Ishikawa (cell line): ENCODE results near the gene AKAP3.

Source experiments
- EGR1 ChIP-seq: IDR thresholded peaks from 2 replicates; pipeline ENCODE4 v1.6.1; 2012
- FOXM1 ChIP-seq: IDR thresholded peaks from 2 replicates; pipeline ENCODE4 v1.6.1; 2012; ENCODE audit warnings: low read depth, borderline replicate concordance
- RAD21 ChIP-seq: IDR thresholded peaks from 2 replicates; pipeline ENCODE4 v1.6.1; 2012; ENCODE audit warnings: low read depth
- TAF1 ChIP-seq: IDR thresholded peaks from 2 replicates; pipeline ENCODE4 v1.6.1; 2012; ENCODE audit warnings: low read depth, mild to moderate bottlenecking
- YY1 ChIP-seq: IDR thresholded peaks from 2 replicates; pipeline ENCODE4 v1.6.1; 2012; ENCODE audit warnings: low read depth
- TF ChIP-seq, protein P1 (sequence below): IDR thresholded peaks from 2 replicates; pipeline ENCODE4 v1.6.1; 2012

- TF ChIP-seq, protein P1, sequence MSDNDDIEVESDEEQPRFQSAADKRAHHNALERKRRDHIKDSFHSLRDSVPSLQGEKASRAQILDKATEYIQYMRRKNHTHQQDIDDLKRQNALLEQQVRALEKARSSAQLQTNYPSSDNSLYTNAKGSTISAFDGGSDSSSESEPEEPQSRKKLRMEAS: no peak
- no peak for TF ChIP-seq EGR1
- no peak for TF ChIP-seq TAF1
- TF ChIP-seq FOXM1: no peak
- no peak for TF ChIP-seq RAD21
- no peak for TF ChIP-seq YY1
Observed at GRCh38 chr12:4569261-4569660, 79.6 kb downstream of the AKAP3 start.
